ENCODE results near the gene KDM4C. TPM values are rescaled to one million over a fixed set of nuclear protein-coding genes. Genes with fewer than 3 reads are reported as not detected.

The KDM4C gene
- total RNA-seq, 6 donors from 2014 or later: 31.6 to 96.4 (median 41.2) TPM

GRCh38 chr9:6897207-6897822, 139.5 kb downstream of the KDM4C start:
- TF ChIP-seq EP300 (IDR thresholded peaks at IDR 0.05) (no peak), CTCF (IDR thresholded peaks at IDR 0.05) (no peak)
- 73 to 77% methylated on average over 1 of the region's 1 CpG for WGBS, 2 donors
- ATAC-seq (ENCODE audit: low FRiP score in 2 of 2): no peak
- Histone ChIP-seq H3K27me3 (no peaks in the 10 kb centered on the region), H3K4me3 (no peak overlapping the region), H3K36me3 (peaks cover 0 to 10% (median 0%) of the 10 kb centered on the region in 4 donors), H3K4me1 (no peaks in the 10 kb centered on the region), H3K27ac (no peak overlapping the region), H3K9me3 (no peaks in the 10 kb centered on the region)
- no peak for DNase-seq

GRCh38 chr9:6897898-6898302, 140.1 kb downstream of the KDM4C start:
- TF ChIP-seq POLR2A (IDR thresholded peaks at IDR 0.05): no peak
- TF ChIP-seq EP300 (IDR thresholded peaks at IDR 0.05): no peak
- no peak for TF ChIP-seq CTCF (IDR thresholded peaks at IDR 0.05)
- TF ChIP-seq POLR2AphosphoS5 (IDR thresholded peaks at IDR 0.05): no peak
- ATAC-seq (ENCODE audit: low FRiP score in 2 of 2): no peak
- WGBS, 2 donors: 57 to 69% methylated on average over 7 of the region's 7 CpGs
- no peaks in the 10 kb centered on the region for H3K4me1 ChIP-seq
- H3K36me3 ChIP-seq: peaks cover 0 to 10% (median 0%) of the 10 kb centered on the region in 4 donors
- H3K9me3 ChIP-seq: no peaks in the 10 kb centered on the region
- H3K4me3 ChIP-seq: no peak overlapping the region
- H3K27ac ChIP-seq: no peak overlapping the region
- H3K27me3 ChIP-seq: no peaks in the 10 kb centered on the region
- DNase-seq: no peak

GRCh38 chr9:6899274-6899673, 141.5 kb downstream of the KDM4C start:
- Histone ChIP-seq H3K9me3 (no peaks in the 10 kb centered on the region), H3K36me3 (no peaks in the 10 kb centered on the region), H3K27ac (no peak overlapping the region), H3K4me1 (no peaks in the 10 kb centered on the region), H3K27me3 (no peaks in the 10 kb centered on the region), H3K4me3 (no peak overlapping the region)
- ATAC-seq (ENCODE audit: low FRiP score in 2 of 2) (no peak), DNase-seq (no peak)
- WGBS, 2 donors: 28 to 39% methylated on average over 1 of the region's 1 CpG
- no peak for TF ChIP-seq EP300 (IDR thresholded peaks at IDR 0.05)
- no peak for TF ChIP-seq POLR2AphosphoS5 (IDR thresholded peaks at IDR 0.05)
- no peak for TF ChIP-seq CTCF (IDR thresholded peaks at IDR 0.05)

- Histone ChIP-seq H3K4me3 (no peak overlapping the region), H3K9me3 (no peaks in the 10 kb centered on the region), H3K27me3 (no peaks in the 10 kb centered on the region), H3K27ac (no peak overlapping the region), H3K36me3 (no peaks in the 10 kb centered on the region), H3K4me1 (no peaks in the 10 kb centered on the region)
- TF ChIP-seq EP300 (IDR thresholded peaks at IDR 0.05) (no peak), POLR2AphosphoS5 (IDR thresholded peaks at IDR 0.05) (no peak), POLR2A (IDR thresholded peaks at IDR 0.05) (no peak), CTCF (IDR thresholded peaks at IDR 0.05) (no peak)
- 94 to 97% methylated on average over 7 of the region's 7 CpGs for WGBS, 2 donors
- no peak for DNase-seq
- ATAC-seq (ENCODE audit: low FRiP score in 2 of 2): no peak
These were observed 142.7 kb downstream of the KDM4C start for GRCh38 chr9:6900440-6900883.

- 95 to 100% methylated on average over 2 of the region's 2 CpGs for WGBS, 2 donors
- H3K4me1 ChIP-seq: no peaks in the 10 kb centered on the region
- TF ChIP-seq EP300 (IDR thresholded peaks at IDR 0.05) (no peak), POLR2A (IDR thresholded peaks at IDR 0.05) (no peak), POLR2AphosphoS5 (IDR thresholded peaks at IDR 0.05) (no peak), CTCF (IDR thresholded peaks at IDR 0.05) (no peak)
- no peak overlapping the region for H3K4me3 ChIP-seq
- no peaks in the 10 kb centered on the region for H3K27me3 ChIP-seq
- H3K9me3 ChIP-seq: no peaks in the 10 kb centered on the region
- DNase-seq (no peak), ATAC-seq (ENCODE audit: low FRiP score in 2 of 2) (no peak)
- no peaks in the 10 kb centered on the region for H3K36me3 ChIP-seq
- no peak overlapping the region for H3K27ac ChIP-seq
These were observed 143.4 kb downstream of the KDM4C start for GRCh38 chr9:6901180-6901579.
